Right lobe of liver (tissue), 4 donors: ENCODE measurements around the gene RIGI.

Experiments
- CTCF ChIP-seq, 4 donors: fragments of 200-600 bp in 3 of 4; fragments of 450-650 bp in 1 of 4; IDR thresholded peaks; one replicate each; pipeline versions ENCODE4 v1.5.1 to v1.8.0; 2016 to 2022; ENCODE audit warnings: antibody characterized with exemption in 4 of 4, mild to moderate bottlenecking in 2 of 4
- POLR2A ChIP-seq: fragments of 450-650 bp; IDR thresholded peaks from one replicate; pipeline ENCODE4 v1.6.1; 2017; ENCODE audit warnings: antibody characterized with exemption, mild to moderate bottlenecking
- donor health status: DM: no; HTN: no; CAD: no.
- donor health status: DM: no; HTN: no; CAD: no.
- donor health status: DM: no; HTN: yes; CAD: no.

DNA sequence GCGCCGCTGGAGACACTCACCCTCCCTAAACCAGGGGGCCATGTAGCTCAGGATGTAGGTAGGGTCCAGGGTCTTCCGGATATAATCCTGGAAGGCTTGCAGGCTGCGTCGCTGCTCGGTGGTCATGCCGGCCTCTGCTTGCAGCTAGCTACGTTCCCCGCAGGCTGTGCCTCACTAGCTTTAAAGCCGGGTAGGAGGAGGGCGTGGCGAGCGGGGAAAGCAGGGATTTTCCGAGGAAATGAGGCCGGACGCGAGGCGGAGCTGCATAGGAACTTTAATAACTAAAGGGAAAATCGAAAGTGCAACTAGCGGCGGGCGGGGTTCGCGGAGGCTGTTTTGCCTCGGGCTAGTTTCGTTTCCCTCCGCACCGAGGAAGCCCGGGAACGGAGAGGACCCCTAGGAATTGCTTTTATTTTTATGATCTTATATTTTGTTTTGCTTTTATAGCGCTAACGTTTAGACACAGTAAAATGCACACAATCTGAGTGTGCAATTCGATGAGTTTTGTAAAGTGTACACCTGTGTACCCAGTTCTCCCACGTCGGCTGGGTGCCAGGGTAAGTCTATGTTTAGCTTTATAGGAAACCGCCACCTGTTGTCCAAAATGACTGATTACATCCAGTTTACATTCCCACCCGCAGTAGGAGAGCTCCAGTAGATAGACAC, at the start of gene RIGI:
- peak; percentile 48 to 66 (median 58) for TF ChIP-seq CTCF (IDR thresholded peaks at IDR 0.05)
- TF ChIP-seq POLR2A, result peak; percentile 79
